COLO829 (cell line): ENCODE measurements around the gene TMEM79.

ENCODE experiments used
- DNase-seq: peaks from one replicate; pipeline ENCODE4 v3.0.0; 2012; ENCODE audit warnings: low spot score

The TMEM79 gene, protein sequence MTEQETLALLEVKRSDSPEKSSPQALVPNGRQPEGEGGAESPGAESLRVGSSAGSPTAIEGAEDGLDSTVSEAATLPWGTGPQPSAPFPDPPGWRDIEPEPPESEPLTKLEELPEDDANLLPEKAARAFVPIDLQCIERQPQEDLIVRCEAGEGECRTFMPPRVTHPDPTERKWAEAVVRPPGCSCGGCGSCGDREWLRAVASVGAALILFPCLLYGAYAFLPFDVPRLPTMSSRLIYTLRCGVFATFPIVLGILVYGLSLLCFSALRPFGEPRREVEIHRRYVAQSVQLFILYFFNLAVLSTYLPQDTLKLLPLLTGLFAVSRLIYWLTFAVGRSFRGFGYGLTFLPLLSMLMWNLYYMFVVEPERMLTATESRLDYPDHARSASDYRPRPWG

GRCh38 chr1:156284112-156284511, at the start of gene TMEM79:
TSS of gene TMEM79 (plus strand) at chr1:156284325. CDS start at chr1:156285227, 902 bp downstream.
- no peak for DNase-seq

- DNase-seq: no peak
Measured at GRCh38 chr1:156236164-156236563, 48.0 kb upstream of the TMEM79 start.

- no peak for DNase-seq
Measured at GRCh38 chr1:156238248-156238647, 45.9 kb upstream of the TMEM79 start.

- no peak for DNase-seq
Measured at GRCh38 chr1:156241311-156241811, 42.8 kb upstream of the TMEM79 start.

- DNase-seq: no peak
Measured at GRCh38 chr1:156241926-156242325, 42.2 kb upstream of the TMEM79 start, which contains the start of gene BGLAP. TSS of gene BGLAP (plus strand) at chr1:156242184. CDS start at chr1:156242232, 48 bp downstream.

DNA sequence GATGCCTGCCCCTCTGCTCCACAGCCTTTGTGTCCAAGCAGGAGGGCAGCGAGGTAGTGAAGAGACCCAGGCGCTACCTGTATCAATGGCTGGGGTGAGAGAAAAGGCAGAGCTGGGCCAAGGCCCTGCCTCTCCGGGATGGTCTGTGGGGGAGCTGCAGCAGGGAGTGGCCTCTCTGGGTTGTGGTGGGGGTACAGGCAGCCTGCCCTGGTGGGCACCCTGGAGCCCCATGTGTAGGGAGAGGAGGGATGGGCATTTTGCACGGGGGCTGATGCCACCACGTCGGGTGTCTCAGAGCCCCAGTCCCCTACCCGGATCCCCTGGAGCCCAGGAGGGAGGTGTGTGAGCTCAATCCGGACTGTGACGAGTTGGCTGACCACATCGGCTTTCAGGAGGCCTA, 41.4 kb upstream of the TMEM79 start:
- DNase-seq: no peak

DNA sequence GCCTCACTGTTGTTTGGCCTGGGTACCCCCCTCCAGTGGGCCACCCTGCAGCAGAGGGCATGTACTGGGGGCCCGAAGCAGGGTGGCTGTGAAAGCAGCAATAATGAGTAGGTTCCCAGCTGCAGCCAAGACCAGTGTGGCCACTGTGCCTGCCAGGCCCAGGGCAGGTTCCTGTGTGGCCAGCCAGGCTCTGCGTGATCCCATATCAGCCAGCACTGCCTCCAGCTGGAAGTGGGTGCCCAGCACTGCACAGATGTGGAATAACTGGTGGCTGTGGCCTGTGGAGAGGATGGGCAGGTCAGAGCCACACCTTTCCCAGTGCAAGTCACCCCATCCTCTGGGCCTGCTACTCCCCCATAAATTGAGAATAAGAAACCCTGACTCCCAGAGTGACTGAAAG, 40.0 kb upstream of the TMEM79 start:
- DNase-seq: no peak

- no peak for DNase-seq
Measured at GRCh38 chr1:156244712-156245111, 39.4 kb upstream of the TMEM79 start.

DNA sequence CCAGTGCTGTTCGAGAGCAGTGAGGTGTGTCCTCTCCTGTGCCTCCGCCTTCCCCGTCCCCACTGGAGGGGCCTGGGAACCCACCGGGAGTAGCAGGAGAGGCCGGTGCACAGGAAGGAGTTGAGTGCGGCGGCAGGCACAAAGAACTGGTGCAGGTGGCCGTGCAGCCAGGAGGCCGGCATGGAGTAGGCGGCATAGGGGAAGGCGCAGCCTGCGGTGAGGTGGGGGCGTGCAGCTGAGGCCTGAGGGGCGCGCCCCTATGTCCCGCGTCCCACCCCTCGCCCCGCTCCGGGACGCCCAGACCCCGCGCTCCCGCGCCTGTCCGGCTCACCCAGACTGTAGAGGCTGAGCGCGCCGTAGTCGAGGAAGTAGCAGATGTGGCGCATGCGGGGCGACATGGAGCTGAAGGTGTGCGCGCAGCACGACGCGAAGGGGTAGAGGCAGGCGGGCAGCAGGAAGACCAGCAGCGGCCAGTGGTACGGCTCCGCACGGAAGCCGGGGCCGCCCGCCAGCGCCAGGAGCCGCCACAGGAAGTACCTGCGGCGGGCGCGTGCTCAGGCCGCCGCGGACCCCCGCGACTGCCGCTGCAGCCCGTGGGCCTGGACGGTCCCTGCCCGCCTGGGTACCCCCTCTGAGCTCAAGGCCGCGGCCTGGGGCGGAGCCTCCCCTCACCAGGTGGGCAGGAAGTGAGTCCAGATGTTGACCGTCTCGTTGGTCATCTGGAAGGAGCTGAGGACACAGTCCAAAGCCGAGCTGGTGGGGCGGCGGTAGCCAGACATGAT, 38.5 kb upstream of the TMEM79 start:
- DNase-seq: no peak

- DNase-seq: no peak
Measured at GRCh38 chr1:156246241-156246780, 37.8 kb upstream of the TMEM79 start.

- DNase-seq: no peak
Measured at GRCh38 chr1:156246781-156247459, 37.2 kb upstream of the TMEM79 start.

DNA sequence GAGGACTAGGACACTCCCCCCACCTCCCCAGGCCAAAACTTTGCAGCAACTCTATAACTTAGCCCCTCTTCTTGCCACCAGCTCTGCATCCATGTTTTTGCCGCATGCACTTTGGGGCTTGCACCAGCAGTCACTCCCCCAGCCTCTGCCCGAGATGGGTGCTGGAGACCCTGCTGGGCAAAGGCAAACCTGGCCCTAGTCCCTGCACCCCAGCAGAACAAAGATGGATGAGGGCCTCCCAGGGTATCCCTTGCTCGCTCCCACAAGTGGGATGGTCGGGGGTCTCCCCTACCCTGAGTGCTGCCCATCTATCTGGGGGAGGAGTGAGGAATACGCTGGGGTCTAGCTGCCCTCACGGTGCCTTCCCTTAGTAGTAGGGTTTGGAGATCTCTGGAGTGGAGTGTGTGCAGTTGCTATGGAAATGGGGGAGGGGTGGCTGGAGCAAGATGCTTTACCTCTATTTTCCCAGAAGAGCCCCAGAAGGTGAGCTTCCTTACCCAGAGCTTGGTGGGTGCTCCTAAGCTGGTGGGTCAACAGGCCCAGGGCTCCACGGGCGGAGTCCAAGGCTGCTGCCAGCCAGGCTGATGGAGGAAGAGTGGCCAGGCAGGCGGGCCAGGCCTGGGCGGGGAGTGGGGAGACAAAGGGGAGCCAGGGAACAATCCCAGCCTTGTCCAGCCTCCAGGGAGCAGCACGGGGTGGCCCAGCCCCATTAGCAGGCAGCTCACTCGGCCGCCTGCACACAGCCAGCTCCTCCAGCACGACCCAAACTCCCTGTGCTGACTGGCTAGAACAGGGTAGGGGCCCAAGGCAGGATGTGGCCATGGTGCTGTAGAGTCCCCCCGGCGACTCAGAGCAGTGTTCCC, 36.4 kb upstream of the TMEM79 start, which contains the start of gene PAQR6:
Gene PAQR6, minus strand, starts transcription at position 597 of the 863 bp plus-strand sequence. CDS start 1,325 bp downstream, outside the sequence.
- DNase-seq: no peak

- no peak for DNase-seq
Measured at GRCh38 chr1:156248323-156248683, 35.8 kb upstream of the TMEM79 start.

GRCh38 chr1:156249593-156249992, 34.5 kb upstream of the TMEM79 start:
- no peak for DNase-seq

DNA sequence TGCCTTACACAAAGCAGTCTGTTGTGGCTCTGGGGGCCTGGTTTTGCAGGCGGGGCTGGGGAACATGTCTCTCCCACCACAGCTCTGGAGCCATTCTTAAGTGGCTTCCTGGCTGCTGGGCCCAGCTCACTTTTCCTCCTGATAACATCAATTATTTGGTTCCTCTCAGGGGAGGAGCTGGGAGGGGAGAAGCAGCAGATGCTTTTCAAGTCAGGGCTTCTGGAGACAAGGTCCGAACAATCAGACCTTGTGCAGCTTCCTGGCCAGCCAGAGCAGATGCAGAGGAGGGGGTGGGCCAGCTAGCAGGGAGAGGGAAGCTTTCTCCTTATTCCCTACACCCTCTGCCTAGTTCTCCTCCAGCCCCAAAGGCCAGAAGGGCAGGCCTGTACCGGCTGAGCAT, 32.6 kb upstream of the TMEM79 start:
- peak; percentile 73 for DNase-seq

- no peak for DNase-seq
Measured at GRCh38 chr1:156253634-156254033, 30.5 kb upstream of the TMEM79 start.

- DNase-seq: no peak
Measured at GRCh38 chr1:156257711-156258110, 26.4 kb upstream of the TMEM79 start.

DNA sequence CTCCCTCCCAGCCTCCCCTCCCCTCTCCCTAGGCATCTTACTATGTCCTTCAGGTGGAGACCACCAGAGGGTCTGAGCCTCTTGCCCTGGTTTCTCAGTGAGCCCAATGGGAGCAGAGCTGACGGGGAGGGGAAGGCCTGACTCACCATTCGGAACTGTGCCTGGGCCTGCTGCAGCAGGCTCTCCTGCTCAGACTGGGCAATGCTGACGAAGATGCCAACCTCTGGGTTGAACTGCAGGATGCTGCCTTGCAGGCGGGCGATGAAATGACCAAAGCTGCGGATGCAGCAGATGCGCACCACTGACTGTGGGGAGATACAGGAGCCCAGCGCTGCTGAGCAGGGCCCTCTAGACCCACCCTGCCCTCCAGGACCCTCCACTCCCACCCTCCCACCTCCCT, 25.3 kb upstream of the TMEM79 start:
- no peak for DNase-seq

- DNase-seq: no peak
Measured at GRCh38 chr1:156259805-156260204, 24.3 kb upstream of the TMEM79 start.

DNA sequence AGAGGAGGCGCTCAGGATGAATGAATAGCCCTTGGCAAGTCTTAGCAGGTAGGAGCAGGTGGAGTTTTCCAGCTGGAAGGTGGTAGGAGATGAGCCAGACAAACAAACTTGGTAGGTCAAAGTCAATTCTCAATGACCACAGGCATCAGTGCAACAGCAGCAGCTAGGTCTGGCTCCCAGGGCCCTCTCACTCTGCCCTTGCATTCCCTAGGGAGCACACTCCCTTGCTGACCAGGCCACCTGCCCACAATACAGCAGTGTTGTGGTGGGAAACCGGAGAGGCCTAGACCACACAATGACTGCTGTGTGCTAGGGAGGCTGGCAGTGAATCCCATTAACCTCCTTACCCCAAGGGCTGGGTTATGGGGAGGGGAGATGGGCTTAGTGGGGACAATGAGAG, 23.2 kb upstream of the TMEM79 start:
- DNase-seq: peak; percentile 99
